Measurements from ENCODE around the gene CD44.
A peak's percentile ranks its signal among the peaks of the same experiment; 100 is the strongest.

The CD44 gene

DNA sequence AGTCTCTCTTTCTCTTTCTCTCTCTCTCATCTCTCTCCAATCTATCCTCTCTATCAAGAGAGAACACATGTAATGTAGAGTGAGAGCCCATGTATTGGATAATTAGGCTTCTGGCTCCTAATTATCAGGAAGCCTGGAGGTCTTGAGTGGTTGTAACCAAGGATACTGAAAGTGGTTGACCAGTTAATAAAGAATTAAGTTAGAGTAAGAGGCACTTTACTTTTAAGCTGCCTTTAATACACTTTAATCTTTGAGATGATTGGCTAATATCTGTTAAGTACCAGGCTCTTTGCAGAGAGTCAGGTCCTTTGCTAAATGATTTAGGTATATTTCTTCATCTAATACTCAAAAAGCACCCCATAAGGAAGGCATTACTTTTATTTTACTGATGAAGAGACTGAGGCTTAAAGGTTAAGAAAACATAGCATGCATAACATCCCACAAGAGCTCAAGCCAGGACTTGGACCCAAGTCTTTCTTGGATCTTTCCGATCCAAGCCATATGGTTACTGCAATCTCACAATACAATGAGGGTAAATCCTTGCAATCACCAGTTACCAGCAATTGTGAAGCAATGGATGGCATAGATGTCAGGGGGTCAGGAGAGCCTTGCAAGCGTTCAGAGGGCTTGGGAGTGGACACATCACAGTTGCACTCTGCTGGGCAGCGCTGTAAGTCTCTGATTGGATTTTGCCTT lies 22.1 kb downstream of the CD44 start:
- in situ Hi-C loops (cut with HindIII; ENCODE audit: low sequenced_read_pairs) = no loop called here
- no peak for DNase-seq (ENCODE audit: low read depth, low spot score)
- H3K4me3 ChIP-seq (ENCODE audit: low read depth, low read length) = no peak overlapping the region
- TF ChIP-seq, protein P1, sequence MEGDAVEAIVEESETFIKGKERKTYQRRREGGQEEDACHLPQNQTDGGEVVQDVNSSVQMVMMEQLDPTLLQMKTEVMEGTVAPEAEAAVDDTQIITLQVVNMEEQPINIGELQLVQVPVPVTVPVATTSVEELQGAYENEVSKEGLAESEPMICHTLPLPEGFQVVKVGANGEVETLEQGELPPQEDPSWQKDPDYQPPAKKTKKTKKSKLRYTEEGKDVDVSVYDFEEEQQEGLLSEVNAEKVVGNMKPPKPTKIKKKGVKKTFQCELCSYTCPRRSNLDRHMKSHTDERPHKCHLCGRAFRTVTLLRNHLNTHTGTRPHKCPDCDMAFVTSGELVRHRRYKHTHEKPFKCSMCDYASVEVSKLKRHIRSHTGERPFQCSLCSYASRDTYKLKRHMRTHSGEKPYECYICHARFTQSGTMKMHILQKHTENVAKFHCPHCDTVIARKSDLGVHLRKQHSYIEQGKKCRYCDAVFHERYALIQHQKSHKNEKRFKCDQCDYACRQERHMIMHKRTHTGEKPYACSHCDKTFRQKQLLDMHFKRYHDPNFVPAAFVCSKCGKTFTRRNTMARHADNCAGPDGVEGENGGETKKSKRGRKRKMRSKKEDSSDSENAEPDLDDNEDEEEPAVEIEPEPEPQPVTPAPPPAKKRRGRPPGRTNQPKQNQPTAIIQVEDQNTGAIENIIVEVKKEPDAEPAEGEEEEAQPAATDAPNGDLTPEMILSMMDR (IDR thresholded peaks at IDR 0.05; ENCODE audit: low read depth, low read length) = no peak

DNA sequence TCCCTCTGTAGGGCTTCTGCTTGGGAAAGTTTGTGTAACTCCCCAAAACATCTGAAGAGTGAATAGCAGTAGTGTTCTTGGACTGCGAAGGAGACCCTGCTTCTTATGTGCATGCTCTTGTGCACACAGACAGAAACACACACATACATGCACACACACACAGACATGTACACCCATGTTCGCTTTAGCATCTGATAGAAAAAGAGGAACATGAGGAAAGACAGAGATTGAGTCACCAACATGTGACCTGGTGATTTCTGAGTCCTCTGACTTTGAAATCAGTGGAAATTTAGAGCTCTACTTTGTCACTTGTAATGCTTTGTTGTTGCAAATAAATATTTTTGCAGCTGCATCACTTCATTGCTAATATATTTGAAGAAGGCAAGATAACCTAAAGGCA lies 23.8 kb downstream of the CD44 start:
- H3K4me3 ChIP-seq (ENCODE audit: low read depth, low read length) = no peak overlapping the region
- in situ Hi-C loops (cut with HindIII; ENCODE audit: low sequenced_read_pairs) = no loop called here
- TF ChIP-seq, protein P1 (IDR thresholded peaks at IDR 0.05; ENCODE audit: low read depth, low read length) = no peak
- DNase-seq (ENCODE audit: low read depth, low spot score) = no peak

DNA sequence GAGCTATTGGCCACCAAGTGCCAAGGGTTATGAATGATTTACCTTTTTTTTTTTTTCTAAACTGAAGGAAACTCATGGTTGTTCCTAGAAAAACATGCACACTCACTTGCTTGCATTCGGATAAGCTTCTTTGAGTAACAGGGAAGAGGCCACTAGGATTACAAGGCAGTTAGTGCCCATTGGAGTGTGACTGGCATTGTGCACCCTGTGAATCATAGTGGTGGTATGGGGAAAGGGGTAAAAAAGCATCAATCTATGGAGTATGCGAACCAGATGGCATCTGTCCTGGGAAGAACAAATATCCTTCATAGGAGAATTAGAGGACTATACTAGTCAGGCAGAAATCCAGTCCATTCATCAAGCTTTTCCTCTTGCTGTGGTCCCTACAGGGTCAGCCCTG lies 24.2 kb downstream of the CD44 start:
- TF ChIP-seq, protein P1 (IDR thresholded peaks at IDR 0.05; ENCODE audit: low read depth, low read length) = no peak
- DNase-seq (ENCODE audit: low read depth, low spot score) = no peak
- in situ Hi-C loops (cut with HindIII; ENCODE audit: low sequenced_read_pairs) = no loop called here
- no peak overlapping the region for H3K4me3 ChIP-seq (ENCODE audit: low read depth, low read length)

DNA sequence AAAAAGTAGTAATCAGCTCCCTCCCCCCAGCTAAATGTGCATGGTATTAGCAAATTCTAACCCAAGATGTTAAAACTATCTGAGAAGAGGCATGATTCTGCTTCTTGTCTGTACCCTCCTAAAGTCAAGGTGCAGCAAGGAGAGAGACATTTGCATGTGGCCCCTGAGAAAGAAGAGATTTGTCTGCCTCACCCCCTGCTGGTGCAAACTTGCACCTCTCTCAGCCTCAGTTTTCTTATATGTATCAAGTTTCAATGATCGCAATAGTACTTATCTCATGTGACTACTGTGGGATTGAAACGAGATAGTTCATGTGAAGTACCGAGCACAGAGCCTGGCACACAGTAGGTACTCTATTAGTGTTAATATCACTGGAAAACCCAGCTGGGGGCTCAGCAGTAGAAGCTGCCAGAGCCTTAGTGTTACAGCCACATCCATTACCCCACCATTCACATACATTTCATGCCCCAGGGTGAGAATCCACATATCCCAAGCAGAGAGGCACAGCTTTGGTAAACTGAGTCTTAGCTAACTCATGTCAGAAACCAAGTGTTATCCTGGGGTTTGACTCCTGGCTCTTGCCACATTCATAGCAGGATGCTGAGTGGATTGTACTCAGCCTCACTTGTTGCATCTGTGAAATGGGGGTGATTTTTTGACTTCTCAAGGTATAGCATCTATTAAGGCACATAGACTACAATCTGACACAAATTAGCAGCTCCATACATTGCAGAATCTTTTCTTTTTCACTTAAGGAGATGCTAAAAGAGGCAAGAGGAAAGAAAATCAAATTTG lies 24.9 kb downstream of the CD44 start:
- in situ Hi-C loops (cut with HindIII; ENCODE audit: low sequenced_read_pairs) = no loop called here
- DNase-seq (ENCODE audit: low read depth, low spot score) = no peak
- H3K4me3 ChIP-seq (ENCODE audit: low read depth, low read length) = no peak overlapping the region
- TF ChIP-seq, protein P1 (IDR thresholded peaks at IDR 0.05; ENCODE audit: low read depth, low read length) = peak; percentile 17

DNA sequence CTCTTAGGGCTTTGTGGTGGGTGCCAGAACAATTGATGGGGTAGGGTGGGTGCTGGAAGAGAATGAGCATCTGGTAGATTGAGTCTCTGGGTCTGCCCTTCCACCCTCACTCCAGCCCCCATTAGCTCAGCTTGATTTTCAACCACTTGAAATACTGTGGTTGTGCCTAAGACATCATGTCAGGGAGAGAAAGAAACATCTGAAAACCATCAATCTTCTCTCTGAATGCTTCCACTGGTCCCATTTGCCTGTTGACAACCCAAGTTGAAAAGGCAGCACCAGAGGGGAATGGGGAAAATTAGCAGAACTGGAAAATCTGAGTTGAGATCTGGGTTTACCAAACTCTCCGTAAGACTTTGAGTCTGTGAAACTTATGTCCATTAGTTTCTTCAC lies 26.1 kb downstream of the CD44 start:
- no peak overlapping the region for H3K4me3 ChIP-seq (ENCODE audit: low read depth, low read length)
- in situ Hi-C loops (cut with HindIII; ENCODE audit: low sequenced_read_pairs) = no loop called here
- no peak for DNase-seq (ENCODE audit: low read depth, low spot score)
- TF ChIP-seq, protein P1 (IDR thresholded peaks at IDR 0.05; ENCODE audit: low read depth, low read length) = no peak

DNA sequence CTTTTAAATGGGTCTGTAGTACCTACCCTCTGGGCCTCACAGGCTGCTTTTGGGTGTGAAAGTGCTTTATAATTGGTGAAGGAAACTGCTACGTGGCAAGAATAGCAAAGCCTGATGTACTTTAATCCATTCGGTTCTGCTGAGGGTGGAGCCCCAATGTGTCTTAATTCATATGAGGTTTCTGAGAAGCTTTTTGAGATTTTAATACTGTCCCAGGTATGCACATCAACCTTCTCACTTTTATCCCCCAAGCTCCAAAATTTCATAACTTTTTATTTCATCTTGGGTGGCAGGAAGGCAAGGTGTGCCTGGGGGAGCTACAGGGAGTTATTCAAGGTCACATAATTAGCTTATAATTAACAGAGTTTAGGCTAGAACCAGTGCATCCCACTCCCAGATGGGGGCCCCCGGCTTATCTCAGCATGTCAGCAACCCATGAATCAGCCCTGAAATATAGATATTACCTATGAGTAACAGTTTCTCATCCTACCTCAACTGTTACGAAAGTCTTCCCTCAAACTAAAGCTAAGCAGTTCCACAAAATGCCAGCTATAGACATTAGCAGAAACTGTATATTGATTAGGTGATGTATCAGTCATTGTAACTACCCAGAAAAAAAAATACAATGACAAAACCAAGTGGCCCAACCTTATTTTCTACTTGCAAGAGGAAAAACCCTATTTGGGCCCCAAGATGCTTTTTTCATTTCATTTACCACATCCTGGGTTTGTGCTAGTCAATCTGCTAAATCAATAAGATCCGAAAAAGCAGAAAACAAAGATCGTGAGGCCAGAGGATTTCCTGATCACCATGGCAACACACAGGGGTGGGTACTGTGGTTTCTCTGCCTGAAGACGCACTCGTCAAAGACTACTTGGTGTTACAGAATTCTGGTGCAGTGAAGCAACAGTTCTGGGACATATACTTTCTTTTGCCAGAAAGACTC lies 26.7 kb downstream of the CD44 start:
- no peak overlapping the region for H3K4me3 ChIP-seq (ENCODE audit: low read depth, low read length)
- DNase-seq (ENCODE audit: low read depth, low spot score) = peak; percentile 88
- TF ChIP-seq, protein P1 (IDR thresholded peaks at IDR 0.05; ENCODE audit: low read depth, low read length) = no peak
- in situ Hi-C loops (cut with HindIII; ENCODE audit: low sequenced_read_pairs) = no loop called here
